SU-DHL-6 (cell line): ENCODE measurements around the gene FDX2.

Source experiments
- EZH2phosphoT487 ChIP-seq: fragments of 200-600 bp; sonication (generic), shearing (Covaris generic); conservative IDR thresholded peaks from 2 replicates; pipeline ENCODE4 v1.6.1; 2018; ENCODE audit warnings: mild to moderate bottlenecking, antibody characterized with exemption, low read length, moderate library complexity, mixed read lengths
- TF ChIP-seq, protein P1 (sequence below): fragments of 200-600 bp; sonication (generic); IDR thresholded peaks from one replicate; pipeline ENCODE4 v1.5.1; 2017; ENCODE audit warnings: antibody characterized with exemption, mild to moderate bottlenecking, low read length, moderate library complexity; ENCODE audit not compliant: insufficient read depth, poor library complexity, severe bottlenecking

- TF ChIP-seq, protein P1, sequence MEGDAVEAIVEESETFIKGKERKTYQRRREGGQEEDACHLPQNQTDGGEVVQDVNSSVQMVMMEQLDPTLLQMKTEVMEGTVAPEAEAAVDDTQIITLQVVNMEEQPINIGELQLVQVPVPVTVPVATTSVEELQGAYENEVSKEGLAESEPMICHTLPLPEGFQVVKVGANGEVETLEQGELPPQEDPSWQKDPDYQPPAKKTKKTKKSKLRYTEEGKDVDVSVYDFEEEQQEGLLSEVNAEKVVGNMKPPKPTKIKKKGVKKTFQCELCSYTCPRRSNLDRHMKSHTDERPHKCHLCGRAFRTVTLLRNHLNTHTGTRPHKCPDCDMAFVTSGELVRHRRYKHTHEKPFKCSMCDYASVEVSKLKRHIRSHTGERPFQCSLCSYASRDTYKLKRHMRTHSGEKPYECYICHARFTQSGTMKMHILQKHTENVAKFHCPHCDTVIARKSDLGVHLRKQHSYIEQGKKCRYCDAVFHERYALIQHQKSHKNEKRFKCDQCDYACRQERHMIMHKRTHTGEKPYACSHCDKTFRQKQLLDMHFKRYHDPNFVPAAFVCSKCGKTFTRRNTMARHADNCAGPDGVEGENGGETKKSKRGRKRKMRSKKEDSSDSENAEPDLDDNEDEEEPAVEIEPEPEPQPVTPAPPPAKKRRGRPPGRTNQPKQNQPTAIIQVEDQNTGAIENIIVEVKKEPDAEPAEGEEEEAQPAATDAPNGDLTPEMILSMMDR = peak; percentile 79
- TF ChIP-seq EZH2phosphoT487 = no peak
Observed at GRCh38 chr19:10269333-10270179, 46.3 kb downstream of the FDX2 start.
